HG02938 (cell line): ENCODE data around the gene MASP2.
"Not testable (repeated sequence)": the region's sequence is repeated elsewhere in the genome, so short reads cannot be mapped to it uniquely, and the experiment has no call there.

ENCODE experiments used
- ATAC-seq: cut with Tn5 transposase; IDR thresholded peaks from one replicate; pipeline ENCODE4 v1.9.1; 2021; ENCODE audit warnings: mild to moderate bottlenecking, moderate library complexity; ENCODE audit not compliant: unreplicated experiment

Gene MASP2

GRCh38 chr1:11039351-11040104 is 7.5 kb downstream of the MASP2 start:
- ATAC-seq, result no peak

GRCh38 chr1:11037740-11038182 is 9.3 kb downstream of the MASP2 start:
- ATAC-seq, result no peak

GRCh38 chr1:11037019-11037739 is 9.9 kb downstream of the MASP2 start:
- not testable (repeated sequence) for ATAC-seq

GRCh38 chr1:11031624-11032262 is 15.3 kb downstream of the MASP2 start:
- no peak for ATAC-seq

GRCh38 chr1:11030865-11031264 is 16.2 kb downstream of the MASP2 start:
- ATAC-seq, result no peak

GRCh38 chr1:11028018-11028417 is 19.0 kb downstream of the MASP2 start:
- no peak for ATAC-seq

- no peak for ATAC-seq
These were observed 19.7 kb downstream of the MASP2 start for GRCh38 chr1:11027316-11027715.

GRCh38 chr1:11026903-11027302 is 20.1 kb downstream of the MASP2 start:
- no peak for ATAC-seq

GRCh38 chr1:11026052-11026451 is 21.0 kb downstream of the MASP2 start:
- no peak for ATAC-seq

- ATAC-seq, result no peak
These were observed 21.4 kb downstream of the MASP2 start for GRCh38 chr1:11025618-11026017.

- no peak for ATAC-seq
These were observed 22.2 kb downstream of the MASP2 start for GRCh38 chr1:11024874-11025203.

- no peak for ATAC-seq
These were observed 22.7 kb downstream of the MASP2 start for GRCh38 chr1:11024154-11024873.

GRCh38 chr1:11023201-11023600 is 23.8 kb downstream of the MASP2 start:
- no peak for ATAC-seq

- no peak for ATAC-seq
These were observed 27.1 kb downstream of the MASP2 start for GRCh38 chr1:11019971-11020370.

GRCh38 chr1:11019358-11019757 is 27.7 kb downstream of the MASP2 start:
- not testable (repeated sequence) for ATAC-seq

GRCh38 chr1:11013160-11013531 is 33.9 kb downstream of the MASP2 start:
- no peak for ATAC-seq

- ATAC-seq, result peak; percentile 93
These were observed 34.5 kb downstream of the MASP2 start, which contains the start of gene TARDBP for GRCh38 chr1:11012260-11013159. TARDBP (plus strand) TSS chr1:11012654; CDS start chr1:11013728, 1,074 bp downstream.

- ATAC-seq, result no peak
These were observed 46.5 kb downstream of the MASP2 start for GRCh38 chr1:11000526-11000925.

- ATAC-seq, result no peak
These were observed 50.9 kb downstream of the MASP2 start for GRCh38 chr1:10996100-10996499.

GRCh38 chr1:10992864-10993263 is 54.2 kb downstream of the MASP2 start:
- no peak for ATAC-seq
